ENCODE measurements around the gene CUX1.

DNA sequence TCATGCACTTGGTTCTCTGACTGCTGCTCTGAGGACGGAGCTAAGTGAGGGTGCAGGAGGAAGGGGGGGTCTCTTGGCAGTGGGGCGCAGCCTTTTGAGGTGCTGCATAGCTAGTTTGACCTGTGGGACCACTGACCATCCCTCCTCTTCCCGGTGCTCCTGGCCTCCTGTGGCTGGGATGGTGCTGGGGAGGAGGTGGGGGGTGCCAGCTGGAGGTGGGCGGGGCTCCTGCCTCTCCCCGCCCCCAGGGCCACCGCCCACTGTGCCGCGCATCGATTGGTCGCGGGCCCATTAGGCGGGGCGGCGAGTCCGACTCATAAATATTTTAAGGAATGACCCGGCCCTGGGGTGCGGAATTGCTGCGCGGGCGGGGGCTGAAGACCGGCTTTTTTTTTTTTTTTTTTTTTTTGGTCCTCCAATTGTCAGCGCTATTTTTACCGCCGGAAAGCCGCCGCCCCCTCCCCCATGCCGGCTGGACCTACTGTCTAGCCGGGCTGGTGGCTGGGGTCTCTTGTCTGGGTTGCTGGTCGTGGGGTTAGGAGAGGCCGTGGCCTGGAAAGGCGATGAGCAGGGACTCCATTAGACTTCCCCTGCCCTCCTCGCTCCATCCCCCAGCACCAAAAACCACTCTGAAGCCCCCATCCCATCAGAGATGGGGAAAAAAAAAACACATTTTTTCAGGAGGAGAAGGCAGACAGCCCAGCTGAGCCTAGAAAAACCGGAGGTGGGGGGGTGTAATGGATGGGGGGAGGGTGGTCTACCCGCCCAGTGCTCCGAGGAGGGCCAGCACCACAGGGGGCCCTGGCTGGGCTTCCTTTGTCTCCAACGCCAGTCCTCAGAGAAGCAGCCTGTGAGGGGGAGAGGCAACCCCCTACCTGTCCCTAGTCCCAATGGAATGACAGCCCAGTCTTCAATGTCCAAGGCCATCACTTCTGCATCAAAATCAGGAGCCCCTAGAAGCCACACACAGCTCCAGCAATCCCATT is 475.7 kb downstream of the CUX1 start:
- no peak for TF ChIP-seq ELF4 (CRISPR knock-in tag; IDR thresholded peaks at IDR 0.05; ENCODE audit: borderline replicate concordance)
- TF ChIP-seq EHMT2 (IDR thresholded peaks at IDR 0.05; ENCODE audit: borderline replicate concordance, low read depth, low read length): no peak
- TF ChIP-seq ZBTB49 (CRISPR knock-in tag; IDR thresholded peaks at IDR 0.05; ENCODE audit: borderline replicate concordance): no peak
- no peak for TF ChIP-seq ZSCAN21 (CRISPR knock-in tag; IDR thresholded peaks at IDR 0.05; ENCODE audit: borderline replicate concordance)
